ENCODE data around the gene CABP7.

Gene CABP7

GRCh38 chr22:29719899-29720645, at the start of gene CABP7:
CABP7 (plus strand) TSS chr22:29720003; CDS start chr22:29720425, 422 bp downstream.
- peaks cover 28% of the 10 kb centered on the region for H3K27me3 ChIP-seq (ENCODE audit: control insufficient read depth, insufficient read depth, low read length)
- WGBS (ENCODE audit: insufficient coverage, insufficient read length), result no CpG with 5 or more reads among the region's 115 CpGs

GRCh38 chr22:29670626-29671025, 49.2 kb upstream of the CABP7 start:
- DNase-seq (ENCODE audit: low read depth, low spot score), result no peak
- peaks cover 13% of the 10 kb centered on the region for H3K36me3 ChIP-seq (ENCODE audit: control insufficient read depth, insufficient read depth, low read length)

More at GRCh38 chr22:29719899-29720645, at the start of gene CABP7:
- no peak for DNase-seq (ENCODE audit: low read depth, low spot score)
- no peaks in the 10 kb centered on the region for H3K36me3 ChIP-seq (ENCODE audit: control insufficient read depth, insufficient read depth, low read length)
- no peaks in the 10 kb centered on the region; the same call in 1 of the 2 replicates for H3K4me1 ChIP-seq (ENCODE audit: control insufficient read depth, insufficient read depth, low read length)
- H3K9me3 ChIP-seq (ENCODE audit: control insufficient read depth, insufficient read depth, low read length), result no peaks in the 10 kb centered on the region
- H3K4me3 ChIP-seq (ENCODE audit: low read length), result peak within 1 kb of the TSS; percentile 33; the same call in 1 of the 2 replicates
- no peak within 1 kb of the TSS for H3K27ac ChIP-seq (ENCODE audit: low read length)

GRCh38 chr22:29673361-29674066, 46.3 kb upstream of the CABP7 start:
- no peak overlapping the region for H3K27ac ChIP-seq (ENCODE audit: low read length)

More at GRCh38 chr22:29670626-29671025, 49.2 kb upstream of the CABP7 start:
- Histone ChIP-seq H3K9me3 (ENCODE audit: control insufficient read depth, insufficient read depth, low read length) (no peaks in the 10 kb centered on the region), H3K4me3 (ENCODE audit: low read length) (no peak overlapping the region), H3K27me3 (ENCODE audit: control insufficient read depth, insufficient read depth, low read length) (no peaks in the 10 kb centered on the region), H3K4me1 (ENCODE audit: control insufficient read depth, insufficient read depth, low read length) (no peaks in the 10 kb centered on the region), H3K27ac (ENCODE audit: low read length) (no peak overlapping the region)
- no CpG with 5 or more reads among the region's 3 CpGs for WGBS (ENCODE audit: insufficient coverage, insufficient read length)

GRCh38 chr22:29674121-29674520, 45.7 kb upstream of the CABP7 start:
- Histone ChIP-seq H3K27ac (ENCODE audit: low read length) (no peak overlapping the region), H3K4me1 (ENCODE audit: control insufficient read depth, insufficient read depth, low read length) (no peaks in the 10 kb centered on the region), H3K27me3 (ENCODE audit: control insufficient read depth, insufficient read depth, low read length) (no peaks in the 10 kb centered on the region), H3K4me3 (ENCODE audit: low read length) (no peak overlapping the region), H3K9me3 (ENCODE audit: control insufficient read depth, insufficient read depth, low read length) (no peaks in the 10 kb centered on the region), H3K36me3 (ENCODE audit: control insufficient read depth, insufficient read depth, low read length) (peaks cover 20% of the 10 kb centered on the region)
- WGBS (ENCODE audit: insufficient coverage, insufficient read length), result no CpG with 5 or more reads among the region's 8 CpGs
- no peak for DNase-seq (ENCODE audit: low read depth, low spot score)

More at GRCh38 chr22:29673361-29674066, 46.3 kb upstream of the CABP7 start:
- Histone ChIP-seq H3K36me3 (ENCODE audit: control insufficient read depth, insufficient read depth, low read length) (peaks cover 18% of the 10 kb centered on the region), H3K4me3 (ENCODE audit: low read length) (no peak overlapping the region), H3K27me3 (ENCODE audit: control insufficient read depth, insufficient read depth, low read length) (no peaks in the 10 kb centered on the region), H3K9me3 (ENCODE audit: control insufficient read depth, insufficient read depth, low read length) (no peaks in the 10 kb centered on the region), H3K4me1 (ENCODE audit: control insufficient read depth, insufficient read depth, low read length) (no peaks in the 10 kb centered on the region)
- no peak for DNase-seq (ENCODE audit: low read depth, low spot score)
- WGBS (ENCODE audit: insufficient coverage, insufficient read length), result no CpG with 5 or more reads among the region's 14 CpGs

GRCh38 chr22:29679316-29679715, 40.5 kb upstream of the CABP7 start:
- Histone ChIP-seq H3K36me3 (ENCODE audit: control insufficient read depth, insufficient read depth, low read length) (peaks cover 16% of the 10 kb centered on the region), H3K4me1 (ENCODE audit: control insufficient read depth, insufficient read depth, low read length) (no peaks in the 10 kb centered on the region), H3K4me3 (ENCODE audit: low read length) (no peak overlapping the region), H3K27ac (ENCODE audit: low read length) (no peak overlapping the region), H3K27me3 (ENCODE audit: control insufficient read depth, insufficient read depth, low read length) (no peaks in the 10 kb centered on the region), H3K9me3 (ENCODE audit: control insufficient read depth, insufficient read depth, low read length) (no peaks in the 10 kb centered on the region)
- no CpG with 5 or more reads among the region's 1 CpG for WGBS (ENCODE audit: insufficient coverage, insufficient read length)
- no peak for DNase-seq (ENCODE audit: low read depth, low spot score)

GRCh38 chr22:29683536-29683935, 36.3 kb upstream of the CABP7 start:
- H3K27ac ChIP-seq (ENCODE audit: low read length), result no peak overlapping the region

GRCh38 chr22:29684244-29684643, 35.6 kb upstream of the CABP7 start:
- no CpG with 5 or more reads among the region's 4 CpGs for WGBS (ENCODE audit: insufficient coverage, insufficient read length)
- Histone ChIP-seq H3K27me3 (ENCODE audit: control insufficient read depth, insufficient read depth, low read length) (no peaks in the 10 kb centered on the region), H3K27ac (ENCODE audit: low read length) (no peak overlapping the region), H3K4me3 (ENCODE audit: low read length) (no peak overlapping the region), H3K9me3 (ENCODE audit: control insufficient read depth, insufficient read depth, low read length) (no peaks in the 10 kb centered on the region), H3K36me3 (ENCODE audit: control insufficient read depth, insufficient read depth, low read length) (no peaks in the 10 kb centered on the region), H3K4me1 (ENCODE audit: control insufficient read depth, insufficient read depth, low read length) (no peaks in the 10 kb centered on the region)
- DNase-seq (ENCODE audit: low read depth, low spot score), result no peak

More at GRCh38 chr22:29683536-29683935, 36.3 kb upstream of the CABP7 start:
- Histone ChIP-seq H3K9me3 (ENCODE audit: control insufficient read depth, insufficient read depth, low read length) (no peaks in the 10 kb centered on the region), H3K27me3 (ENCODE audit: control insufficient read depth, insufficient read depth, low read length) (no peaks in the 10 kb centered on the region), H3K36me3 (ENCODE audit: control insufficient read depth, insufficient read depth, low read length) (0 out of 2 replicates have a peak, but pooled peaks cover 4% of the 10 kb centered on the region), H3K4me1 (ENCODE audit: control insufficient read depth, insufficient read depth, low read length) (no peaks in the 10 kb centered on the region), H3K4me3 (ENCODE audit: low read length) (no peak overlapping the region)
- WGBS (ENCODE audit: insufficient coverage, insufficient read length), result no CpG with 5 or more reads among the region's 4 CpGs
- no peak for DNase-seq (ENCODE audit: low read depth, low spot score)

GRCh38 chr22:29689206-29689879, 30.5 kb upstream of the CABP7 start:
- no peak for DNase-seq (ENCODE audit: low read depth, low spot score)
- Histone ChIP-seq H3K36me3 (ENCODE audit: control insufficient read depth, insufficient read depth, low read length) (no peaks in the 10 kb centered on the region; the same call in 1 of the 2 replicates), H3K4me3 (ENCODE audit: low read length) (no peak overlapping the region), H3K27me3 (ENCODE audit: control insufficient read depth, insufficient read depth, low read length) (no peaks in the 10 kb centered on the region), H3K4me1 (ENCODE audit: control insufficient read depth, insufficient read depth, low read length) (peaks cover 11% of the 10 kb centered on the region), H3K27ac (ENCODE audit: low read length) (no peak overlapping the region), H3K9me3 (ENCODE audit: control insufficient read depth, insufficient read depth, low read length) (no peaks in the 10 kb centered on the region)
- no CpG with 5 or more reads among the region's 5 CpGs for WGBS (ENCODE audit: insufficient coverage, insufficient read length)

GRCh38 chr22:29689880-29690213, 30.0 kb upstream of the CABP7 start:
- Histone ChIP-seq H3K27ac (ENCODE audit: low read length) (no peak overlapping the region), H3K36me3 (ENCODE audit: control insufficient read depth, insufficient read depth, low read length) (no peaks in the 10 kb centered on the region; the same call in 1 of the 2 replicates), H3K4me1 (ENCODE audit: control insufficient read depth, insufficient read depth, low read length) (peaks cover 11% of the 10 kb centered on the region), H3K4me3 (ENCODE audit: low read length) (no peak overlapping the region), H3K27me3 (ENCODE audit: control insufficient read depth, insufficient read depth, low read length) (no peaks in the 10 kb centered on the region), H3K9me3 (ENCODE audit: control insufficient read depth, insufficient read depth, low read length) (no peaks in the 10 kb centered on the region)
- no CpG with 5 or more reads among the region's 8 CpGs for WGBS (ENCODE audit: insufficient coverage, insufficient read length)
- no peak for DNase-seq (ENCODE audit: low read depth, low spot score)

GRCh38 chr22:29690476-29690875, 29.3 kb upstream of the CABP7 start:
- WGBS (ENCODE audit: insufficient coverage, insufficient read length), result no CpG with 5 or more reads among the region's 9 CpGs
- H3K9me3 ChIP-seq (ENCODE audit: control insufficient read depth, insufficient read depth, low read length), result no peaks in the 10 kb centered on the region
- no peaks in the 10 kb centered on the region; the same call in 1 of the 2 replicates for H3K36me3 ChIP-seq (ENCODE audit: control insufficient read depth, insufficient read depth, low read length)
- no peak overlapping the region for H3K27ac ChIP-seq (ENCODE audit: low read length)
- H3K4me3 ChIP-seq (ENCODE audit: low read length), result no peak overlapping the region
- no peak for DNase-seq (ENCODE audit: low read depth, low spot score)
- H3K27me3 ChIP-seq (ENCODE audit: control insufficient read depth, insufficient read depth, low read length), result no peaks in the 10 kb centered on the region
- peaks cover 11% of the 10 kb centered on the region for H3K4me1 ChIP-seq (ENCODE audit: control insufficient read depth, insufficient read depth, low read length)

Data from iPS DF 6.9 (cell line).